ENCODE measurements around the gene SV2A.

DNA sequence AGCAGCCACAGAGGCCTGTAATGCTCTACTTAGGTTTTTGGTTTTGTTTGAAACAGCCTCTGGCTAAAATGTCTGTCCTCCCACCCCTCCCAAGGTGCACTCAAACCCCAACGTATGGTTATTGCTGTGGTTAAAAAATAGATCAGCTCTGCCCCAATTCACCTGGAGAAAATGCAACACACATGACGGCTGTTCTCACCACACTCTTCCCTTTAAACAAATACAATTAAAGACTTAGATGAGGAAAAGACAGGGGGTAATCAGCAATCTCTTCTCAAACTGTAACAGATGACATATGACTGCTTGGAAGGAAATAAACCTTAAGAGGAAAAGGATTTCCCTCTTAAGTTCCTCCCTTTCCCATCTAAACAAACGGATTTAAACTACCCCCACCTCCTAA, 25.2 kb upstream of the SV2A start:
- TF ChIP-seq POLR2A (IDR thresholded peaks at IDR 0.05; ENCODE audit: low read length) (no peak), GATA1 (IDR thresholded peaks at IDR 0.05; ENCODE audit: low read depth, low read length) (no peak)

All from erythroblast (primary cell).